Measurements from ENCODE around the gene CYP2W1. TPM values are rescaled to one million over a fixed set of nuclear protein-coding genes. Genes with fewer than 3 reads are reported as not detected.
"Not testable (repeated sequence)": the region's sequence is repeated elsewhere in the genome, so short reads cannot be mapped to it uniquely, and the experiment has no call there.

The CYP2W1 gene
- total RNA-seq: not detected in 2 replicates

- intact Hi-C loops (cut with micrococcal nuclease): no loop called here
Observed at GRCh38 chr7:983004-983615, at the start of gene CYP2W1. Gene CYP2W1, plus strand, starts transcription at chr7:983181. Its CDS starts 31 bp downstream, at chr7:983212.

DNA sequence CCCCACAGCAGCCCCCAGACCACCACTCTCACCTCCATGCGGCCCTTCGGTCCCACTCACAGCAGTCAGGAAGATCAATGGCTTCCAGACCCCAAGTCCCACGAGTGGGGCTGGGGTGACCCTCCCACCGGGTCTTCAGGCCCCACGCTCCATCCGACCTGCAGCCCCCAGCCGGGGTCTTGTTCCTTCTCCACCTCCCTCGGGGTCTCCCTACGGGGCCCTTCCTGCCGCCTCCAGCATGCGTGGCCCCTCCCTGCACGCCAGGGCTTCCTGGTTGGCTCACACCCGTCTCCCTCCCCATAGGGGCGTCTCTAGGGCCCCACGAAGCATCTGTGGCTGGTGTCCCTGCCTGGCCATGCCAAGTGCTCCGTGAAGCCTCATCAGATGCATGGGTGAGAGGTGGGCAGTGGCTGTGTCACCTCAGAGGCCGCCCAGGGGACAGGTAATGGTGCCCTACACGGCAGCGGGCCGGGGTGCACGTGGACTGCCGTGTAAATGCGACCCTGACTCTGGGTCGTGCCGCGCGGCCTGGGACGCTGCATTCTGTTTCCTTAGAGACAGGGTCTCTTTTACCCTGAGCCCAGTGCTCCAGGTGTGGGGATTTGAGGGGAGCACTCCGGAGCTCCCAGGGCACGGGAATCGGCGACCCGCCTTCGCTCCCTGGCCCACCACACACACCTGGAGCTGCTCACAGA lies 48.4 kb upstream of the CYP2W1 start:
- intact Hi-C loops (cut with micrococcal nuclease): no loop called here

- intact Hi-C loops (cut with micrococcal nuclease): no loop called here
Observed at GRCh38 chr7:935164-935873, 47.7 kb upstream of the CYP2W1 start.

- intact Hi-C loops (cut with micrococcal nuclease): loop anchor here (2.0 kb wide), 1 partner anchor 13 kb away; no protein-coding TSS in a partner anchor
Observed at GRCh38 chr7:935874-936385, 47.1 kb upstream of the CYP2W1 start.

DNA sequence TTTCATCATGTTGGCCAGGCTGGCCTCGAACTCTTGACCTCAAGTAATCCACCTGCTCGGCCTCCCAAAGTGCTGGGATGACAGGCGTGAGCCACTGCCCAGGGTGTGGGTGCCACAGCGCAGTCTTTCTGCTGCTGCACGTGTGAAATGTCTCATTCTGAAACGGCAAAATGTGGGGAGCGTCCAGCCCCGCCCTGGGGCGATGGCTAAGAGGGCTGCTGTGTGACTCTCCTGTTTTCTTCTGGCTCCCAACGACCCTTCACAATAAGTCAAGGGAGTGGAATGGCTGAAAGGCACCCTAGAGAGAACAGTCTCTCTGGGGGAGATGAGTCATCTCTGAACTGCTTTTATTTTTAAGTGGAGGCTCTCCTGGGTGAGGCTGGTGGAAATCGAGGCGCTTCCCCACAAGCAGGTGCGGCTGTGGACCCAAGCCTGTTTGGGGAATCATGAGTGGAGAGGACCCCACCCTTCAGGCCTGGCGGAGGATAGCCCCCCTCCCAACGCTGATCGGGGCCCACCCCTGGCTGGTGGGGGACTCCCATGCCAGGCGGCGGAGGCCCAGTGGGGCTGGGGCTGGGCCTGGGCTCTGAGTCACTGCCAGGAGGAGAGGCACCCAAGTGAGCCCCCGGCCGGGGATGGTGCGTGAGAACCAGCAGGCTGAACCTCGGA lies 46.5 kb upstream of the CYP2W1 start:
- intact Hi-C loops (cut with micrococcal nuclease): loop anchor here (2.0 kb wide), 1 partner anchor 14 kb away; no protein-coding TSS in a partner anchor

DNA sequence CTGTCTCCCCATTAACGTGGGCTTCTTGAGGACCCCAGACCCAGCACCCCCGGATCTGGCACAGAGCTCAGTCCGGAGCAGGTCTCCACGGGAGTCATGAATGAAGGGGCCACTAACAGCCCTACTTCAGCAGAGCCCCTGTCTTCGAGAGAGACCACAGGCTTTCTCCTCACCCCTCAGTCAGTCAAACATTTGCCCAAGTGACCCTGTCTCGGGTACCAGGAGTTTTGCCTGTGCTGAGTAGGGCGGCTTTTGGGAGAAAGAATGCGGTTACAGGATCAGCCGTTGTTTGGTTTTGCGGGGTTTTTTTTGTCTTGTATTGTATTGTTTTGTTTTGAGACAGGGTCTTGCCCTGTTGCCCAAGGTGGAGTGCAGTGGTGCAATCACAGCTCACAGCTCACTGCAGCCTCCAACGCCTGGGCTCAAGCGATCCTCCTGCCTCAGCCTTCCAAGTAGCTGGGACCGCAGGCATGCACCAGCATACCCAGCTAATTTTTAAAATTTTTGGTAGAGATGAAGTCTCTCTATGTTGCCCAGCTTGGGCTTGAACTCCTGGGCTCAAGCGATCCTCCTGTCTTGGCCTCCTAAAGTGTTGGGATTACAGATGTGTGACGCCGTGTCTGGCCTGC lies 45.0 kb upstream of the CYP2W1 start:
- intact Hi-C loops (cut with micrococcal nuclease): loop anchor here (2.0 kb wide), 1 partner anchor 15 kb away; no protein-coding TSS in a partner anchor

GRCh38 chr7:938546-939185 lies 44.3 kb upstream of the CYP2W1 start:
- intact Hi-C loops (cut with micrococcal nuclease): no loop called here

- intact Hi-C loops (cut with micrococcal nuclease): no loop called here
Observed at GRCh38 chr7:939843-940242, 43.1 kb upstream of the CYP2W1 start.

GRCh38 chr7:940599-941408 lies 42.2 kb upstream of the CYP2W1 start:
- intact Hi-C loops (cut with micrococcal nuclease): no loop called here

GRCh38 chr7:943793-944192 lies 39.2 kb upstream of the CYP2W1 start:
- intact Hi-C loops (cut with micrococcal nuclease): not testable (repeated sequence)

- intact Hi-C loops (cut with micrococcal nuclease): no loop called here
Observed at GRCh38 chr7:944744-945143, 38.2 kb upstream of the CYP2W1 start.

GRCh38 chr7:945147-945555 lies 37.8 kb upstream of the CYP2W1 start:
- intact Hi-C loops (cut with micrococcal nuclease): no loop called here

- intact Hi-C loops (cut with micrococcal nuclease): no loop called here
Observed at GRCh38 chr7:945556-946255, 37.3 kb upstream of the CYP2W1 start.

GRCh38 chr7:946256-946996 lies 36.6 kb upstream of the CYP2W1 start:
- intact Hi-C loops (cut with micrococcal nuclease): no loop called here

- intact Hi-C loops (cut with micrococcal nuclease): no loop called here
Observed at GRCh38 chr7:947391-948210, 35.4 kb upstream of the CYP2W1 start.

DNA sequence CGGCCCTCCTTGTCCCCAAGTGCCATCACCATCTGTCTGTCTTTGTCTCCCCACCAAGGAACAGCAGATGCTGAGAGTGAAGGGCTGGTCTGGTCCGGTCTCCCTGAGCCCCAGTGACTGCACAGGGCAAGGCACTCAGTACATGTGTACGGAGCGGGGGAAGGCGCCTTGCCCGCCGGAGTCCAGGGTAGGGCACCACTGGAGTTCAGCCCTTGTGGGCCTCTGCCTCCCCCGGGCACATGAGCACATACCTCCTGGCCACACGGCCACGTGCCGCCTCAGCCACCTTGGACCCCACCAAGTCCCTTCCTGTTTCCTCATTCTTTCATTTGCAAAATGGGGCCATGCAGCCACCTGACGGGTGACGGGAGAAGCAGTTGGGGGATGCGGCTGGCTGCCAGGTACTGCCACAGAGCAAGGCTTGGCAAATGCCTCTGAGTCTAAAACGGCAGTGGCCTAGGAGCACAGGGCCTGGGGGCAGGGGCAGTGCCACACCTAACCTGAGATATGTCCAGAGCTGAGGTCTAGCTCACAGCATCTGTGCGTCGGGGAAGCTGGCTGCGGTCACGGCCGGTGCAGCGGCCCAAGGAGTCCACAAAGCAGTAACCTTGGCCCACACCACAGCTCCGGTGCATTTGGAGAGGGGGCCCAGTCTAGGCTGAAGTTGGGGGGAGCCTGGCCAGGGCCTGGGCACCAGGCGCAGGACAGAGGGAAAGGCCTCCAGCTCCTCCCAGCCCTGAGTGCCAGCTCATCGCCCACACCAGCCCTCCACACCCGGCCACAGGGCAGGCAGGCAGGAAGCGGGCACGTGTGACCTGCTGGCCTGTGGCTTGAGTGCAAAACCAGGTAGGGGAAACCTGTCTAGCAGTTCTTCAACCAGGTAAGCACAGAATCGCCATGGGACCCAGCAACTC lies 33.7 kb upstream of the CYP2W1 start:
- intact Hi-C loops (cut with micrococcal nuclease): no loop called here
